Muscle layer of duodenum (tissue), 2 donors: ENCODE results near the gene SND1.

Experiments used
- H3K27ac ChIP-seq: one replicate; pipeline ENCODE4 v1.7.0; 2013; ENCODE audit warnings: mild to moderate bottlenecking, low read length
- H3K27me3 ChIP-seq: one replicate; pipeline ENCODE4 v1.7.0; 2013; ENCODE audit warnings: low read depth, mild to moderate bottlenecking, control low read depth, low read length
- H3K36me3 ChIP-seq, 2 donors: one replicate each; pipeline ENCODE4 v1.7.0; 2013; ENCODE audit warnings: low read length in 2 of 2, control low read depth in 1 of 2, mild to moderate bottlenecking in 1 of 2; ENCODE audit not compliant: insufficient read depth in 2 of 2, control insufficient read depth in 1 of 2
- H3K4me1 ChIP-seq, 2 donors: one replicate each; pipeline ENCODE4 v1.7.0; 2013; ENCODE audit warnings: low read length in 2 of 2, mild to moderate bottlenecking in 2 of 2, control low read depth in 1 of 2, moderate library complexity in 1 of 2; ENCODE audit not compliant: insufficient read depth in 2 of 2, control insufficient read depth in 1 of 2
- H3K4me3 ChIP-seq, 2 donors: one replicate each; pipeline ENCODE4 v1.7.0; 2013; ENCODE audit warnings: low read length in 2 of 2, low read depth in 1 of 2, mild to moderate bottlenecking in 1 of 2
- H3K9me3 ChIP-seq, 2 donors: one replicate each; pipeline ENCODE4 v1.7.0; 2013; ENCODE audit warnings: low read length in 2 of 2, control low read depth in 1 of 2, mild to moderate bottlenecking in 1 of 2; ENCODE audit not compliant: control insufficient read depth in 1 of 2
- donor health status: healthy.

Gene SND1

DNA sequence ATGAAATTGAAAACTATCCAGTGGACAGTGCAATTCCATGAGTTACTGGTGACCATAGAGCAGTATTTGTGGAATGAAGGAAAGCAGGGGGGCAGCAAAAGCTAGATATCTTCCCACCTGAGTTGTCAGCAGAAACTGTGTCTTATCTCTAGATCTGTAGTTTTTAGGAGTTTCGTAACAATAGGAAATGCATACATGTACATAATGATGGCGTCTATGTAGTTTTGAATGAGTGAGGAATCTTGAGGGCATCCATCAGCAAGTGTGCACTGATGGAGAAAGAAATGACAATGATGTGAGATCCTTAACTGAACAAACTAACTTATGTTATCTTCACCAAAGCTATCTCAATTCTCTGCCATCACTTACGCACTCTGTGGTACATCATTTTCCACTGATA lies 264.7 kb downstream of the SND1 start:
- Histone ChIP-seq H3K9me3 (no peaks in the 10 kb centered on the region), H3K36me3 (no peaks in the 10 kb centered on the region), H3K4me3 (no peak overlapping the region), H3K27me3 (no peaks in the 10 kb centered on the region), H3K4me1 (peaks cover 8% of the 10 kb centered on the region in 2 donors), H3K27ac (no peak overlapping the region)

DNA sequence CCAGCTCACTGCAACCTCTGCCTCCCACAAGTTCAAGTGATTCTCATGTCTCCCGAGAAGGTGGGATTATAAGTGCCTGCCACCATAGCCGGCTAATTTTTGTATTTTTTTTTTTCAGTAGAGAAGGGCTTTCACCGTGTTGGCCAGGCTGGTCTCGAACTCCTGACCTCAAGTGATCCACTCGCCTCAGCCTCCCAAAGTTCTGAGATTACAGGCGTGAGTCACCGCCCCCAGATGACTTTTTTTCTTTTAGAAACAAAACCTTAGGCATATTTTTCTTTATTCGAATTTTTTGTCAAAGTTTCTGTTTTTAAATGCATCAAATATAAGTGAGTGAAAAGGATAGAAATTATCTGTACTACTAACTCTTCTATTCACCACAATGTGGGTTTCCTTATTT lies 266.1 kb downstream of the SND1 start:
- H3K27me3 ChIP-seq, result no peaks in the 10 kb centered on the region
- peaks cover 7 to 8% of the 10 kb centered on the region in 2 donors for H3K4me1 ChIP-seq
- no peaks in the 10 kb centered on the region for H3K9me3 ChIP-seq
- H3K4me3 ChIP-seq, result no peak overlapping the region
- no peak overlapping the region for H3K27ac ChIP-seq
- H3K36me3 ChIP-seq, result no peaks in the 10 kb centered on the region

DNA sequence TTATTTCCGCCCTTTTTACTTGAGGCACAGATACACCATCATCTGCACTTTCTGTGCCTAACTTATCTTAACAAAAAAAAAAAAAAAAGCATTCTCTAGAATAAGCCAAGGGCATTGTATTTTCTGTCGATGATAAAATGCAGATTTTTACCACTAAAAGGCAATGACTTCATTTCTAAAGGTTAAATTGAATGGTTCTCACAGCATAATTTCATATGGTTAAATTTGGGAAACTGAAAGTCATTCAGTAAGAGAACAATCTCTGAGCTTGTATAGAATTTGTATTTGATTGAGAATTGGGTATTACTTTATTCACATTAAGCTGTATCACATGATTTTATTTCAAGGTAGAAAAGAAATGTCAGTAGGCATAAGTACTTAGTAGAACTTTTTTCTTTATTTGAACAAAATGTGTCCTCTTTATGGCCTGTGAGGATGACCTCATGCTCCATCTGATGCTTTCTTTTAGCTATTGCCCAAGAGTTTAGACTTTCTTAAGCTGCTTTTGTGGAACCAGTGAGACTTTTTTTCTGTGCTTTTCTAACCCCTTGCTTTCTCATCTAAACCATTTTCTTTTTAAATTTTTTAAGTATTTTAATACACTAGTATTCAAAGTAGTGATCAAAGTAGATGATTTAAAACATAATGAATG lies 268.9 kb downstream of the SND1 start:
- no peaks in the 10 kb centered on the region for H3K4me1 ChIP-seq

GRCh38 chr7:127922656-127923055 lies 270.7 kb downstream of the SND1 start:
- no peak overlapping the region for H3K4me3 ChIP-seq
- no peaks in the 10 kb centered on the region for H3K27me3 ChIP-seq
- H3K27ac ChIP-seq, result no peak overlapping the region
- H3K4me1 ChIP-seq, result peaks cover 5 to 10% of the 10 kb centered on the region in 2 donors
- no peaks in the 10 kb centered on the region for H3K36me3 ChIP-seq
- no peaks in the 10 kb centered on the region for H3K9me3 ChIP-seq

More for the DNA sequence above, 268.9 kb downstream of the SND1 start:
- H3K36me3 ChIP-seq, result no peaks in the 10 kb centered on the region
- H3K9me3 ChIP-seq, result no peaks in the 10 kb centered on the region
- H3K4me3 ChIP-seq, result no peak overlapping the region
- H3K27ac ChIP-seq, result no peak overlapping the region
- H3K27me3 ChIP-seq, result no peaks in the 10 kb centered on the region

GRCh38 chr7:127924874-127925273 lies 272.9 kb downstream of the SND1 start:
- no peak overlapping the region for H3K27ac ChIP-seq
- H3K4me3 ChIP-seq, result no peak overlapping the region
- no peaks in the 10 kb centered on the region for H3K27me3 ChIP-seq
- peaks cover 8 to 9% of the 10 kb centered on the region in 2 donors for H3K36me3 ChIP-seq
- H3K9me3 ChIP-seq, result no peaks in the 10 kb centered on the region
- H3K4me1 ChIP-seq, result peaks cover 5 to 15% of the 10 kb centered on the region in 2 donors

GRCh38 chr7:127927348-127927696 lies 275.3 kb downstream of the SND1 start:
- peaks cover 5 to 15% of the 10 kb centered on the region in 2 donors for H3K4me1 ChIP-seq
- H3K9me3 ChIP-seq, result no peaks in the 10 kb centered on the region
- no peak overlapping the region for H3K4me3 ChIP-seq
- H3K27ac ChIP-seq, result no peak overlapping the region
- H3K36me3 ChIP-seq, result peaks cover 10 to 24% of the 10 kb centered on the region in 2 donors
- H3K27me3 ChIP-seq, result no peaks in the 10 kb centered on the region

- Histone ChIP-seq H3K4me3 (no peak overlapping the region), H3K27ac (no peak overlapping the region), H3K36me3 (peaks cover 10 to 24% of the 10 kb centered on the region in 2 donors), H3K9me3 (no peaks in the 10 kb centered on the region), H3K27me3 (no peaks in the 10 kb centered on the region), H3K4me1 (peaks cover 5 to 15% of the 10 kb centered on the region in 2 donors)
Observed at GRCh38 chr7:127928222-127928621, 276.2 kb downstream of the SND1 start.

DNA sequence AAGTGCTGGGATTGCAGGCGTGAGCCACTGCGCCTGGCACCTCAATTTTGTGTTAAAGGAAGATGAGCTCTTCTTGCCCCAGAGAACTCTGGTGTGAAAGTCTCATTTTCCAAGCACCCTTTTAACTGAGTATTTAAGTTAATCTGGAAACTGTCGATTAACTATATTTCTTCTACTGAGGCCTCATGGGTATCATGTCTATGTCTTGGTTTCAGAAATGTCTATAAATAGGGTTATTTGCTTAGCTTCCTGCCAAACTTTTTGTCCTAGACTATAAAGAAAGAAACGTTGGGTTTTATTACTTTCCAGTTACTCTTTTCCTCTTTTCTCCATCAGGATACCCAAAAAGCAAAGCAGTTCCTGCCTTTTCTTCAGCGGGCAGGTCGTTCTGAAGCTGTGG lies 276.9 kb downstream of the SND1 start:
- Histone ChIP-seq H3K27me3 (no peaks in the 10 kb centered on the region), H3K4me3 (no peak overlapping the region), H3K27ac (no peak overlapping the region), H3K9me3 (no peaks in the 10 kb centered on the region), H3K4me1 (peaks cover 5 to 15% of the 10 kb centered on the region in 2 donors), H3K36me3 (peaks cover 10 to 24% of the 10 kb centered on the region in 2 donors)

GRCh38 chr7:127930341-127931328 lies 278.6 kb downstream of the SND1 start:
- H3K4me3 ChIP-seq, result no peak overlapping the region
- H3K9me3 ChIP-seq, result no peaks in the 10 kb centered on the region
- H3K36me3 ChIP-seq, result peaks cover 10 to 24% of the 10 kb centered on the region in 2 donors
- no peaks in the 10 kb centered on the region for H3K27me3 ChIP-seq
- H3K4me1 ChIP-seq, result peaks cover 5 to 15% of the 10 kb centered on the region in 2 donors
- no peak overlapping the region for H3K27ac ChIP-seq

DNA sequence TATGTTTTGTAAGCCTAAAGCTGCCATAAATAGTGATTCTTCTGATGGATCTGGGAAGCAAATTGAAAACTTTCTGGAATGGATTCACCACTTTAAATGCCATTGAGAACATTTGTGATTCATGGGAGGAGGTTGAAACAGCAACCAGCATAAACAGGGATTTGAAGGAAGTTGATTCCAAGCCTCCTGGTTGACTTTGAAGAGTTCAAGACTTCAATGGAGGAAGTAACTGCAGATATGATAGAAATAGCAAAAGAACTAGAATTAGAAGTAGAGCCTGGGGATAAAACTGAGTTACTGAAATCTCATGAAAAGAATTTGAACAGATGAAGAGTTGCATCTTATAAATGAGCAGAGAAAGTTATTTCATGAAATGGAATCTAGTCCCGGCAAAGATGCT lies 280.1 kb downstream of the SND1 start:
- H3K4me1 ChIP-seq, result peaks cover 1 to 11% of the 10 kb centered on the region in 2 donors
- no peak overlapping the region for H3K4me3 ChIP-seq
- H3K36me3 ChIP-seq, result peaks cover 10 to 24% of the 10 kb centered on the region in 2 donors
- no peaks in the 10 kb centered on the region for H3K9me3 ChIP-seq
- no peaks in the 10 kb centered on the region for H3K27me3 ChIP-seq
- no peak overlapping the region for H3K27ac ChIP-seq

- Histone ChIP-seq H3K27ac (no peak overlapping the region), H3K4me3 (no peak overlapping the region), H3K4me1 (peaks cover 0 to 6% of the 10 kb centered on the region in 2 donors), H3K9me3 (no peaks in the 10 kb centered on the region), H3K27me3 (no peaks in the 10 kb centered on the region), H3K36me3 (peaks cover 10 to 24% of the 10 kb centered on the region in 2 donors)
Observed at GRCh38 chr7:127932496-127932895, 280.5 kb downstream of the SND1 start.
